Ascending aorta (tissue), 2 donors: ENCODE data around the gene AAK1. TPM values are rescaled to one million over a fixed set of nuclear protein-coding genes. Genes with fewer than 3 reads are reported as not detected.

Experiments used
- DNase-seq, 2 donors: peaks; one replicate each; pipeline ENCODE4 v3.0.0-alpha.2; 2019; ENCODE audit warnings: low spot score in 2 of 2
- H3K27ac ChIP-seq, 2 donors: fragments of 200-600 bp; sonication (generic); one replicate each; pipeline ENCODE4 v1.5.1; 2016 to 2017; ENCODE audit warnings: mild to moderate bottlenecking in 1 of 2
- H3K27me3 ChIP-seq: fragments of 200-600 bp; sonication (generic); one replicate; pipeline ENCODE4 v1.5.1; 2017
- H3K36me3 ChIP-seq, 2 donors: fragments of 200-600 bp; sonication (generic); one replicate each; pipeline ENCODE4 v1.5.1; 2016
- H3K4me1 ChIP-seq, 2 donors: fragments of 200-600 bp; sonication (generic); one replicate each; pipeline ENCODE4 v1.5.1; 2016 to 2017; ENCODE audit warnings: mild to moderate bottlenecking in 1 of 2
- H3K4me3 ChIP-seq, 2 donors: fragments of 200-600 bp; sonication (generic); one replicate each; pipeline ENCODE4 v1.5.1; 2016 to 2017; ENCODE audit warnings: mild to moderate bottlenecking in 1 of 2
- H3K9me3 ChIP-seq, 2 donors: fragments of 200-600 bp; sonication (generic); one replicate each; pipeline ENCODE4 v1.5.1; 2016
- CTCF ChIP-seq, 3 experiments: fragments of 200-600 bp in 2 of 3; fragments of 450-650 bp in 1 of 3; sonication (generic) in 2 of 3; IDR thresholded peaks; one replicate each; pipeline ENCODE4 v1.5.1; 2016 to 2019; ENCODE audit warnings: antibody characterized with exemption in 3 of 3, mild to moderate bottlenecking in 1 of 3, moderate library complexity in 1 of 3
- intact Hi-C: fragments of 100-400 bp; cut with DNase I; formaldehyde crosslinking; loops from one replicate; pipeline ENCODE4 v1.15.1; 2023
- total RNA-seq: library from RNA; depleted of rRNA; stranded (reverse); fragments of >200 nt; gene quantifications from one replicate; pipeline ENCODE4 v1.1.0, GENCODE V29; 2016

The AAK1 gene
- total RNA-seq, 1 donor from 2014 or later = 53.4 TPM

DNA sequence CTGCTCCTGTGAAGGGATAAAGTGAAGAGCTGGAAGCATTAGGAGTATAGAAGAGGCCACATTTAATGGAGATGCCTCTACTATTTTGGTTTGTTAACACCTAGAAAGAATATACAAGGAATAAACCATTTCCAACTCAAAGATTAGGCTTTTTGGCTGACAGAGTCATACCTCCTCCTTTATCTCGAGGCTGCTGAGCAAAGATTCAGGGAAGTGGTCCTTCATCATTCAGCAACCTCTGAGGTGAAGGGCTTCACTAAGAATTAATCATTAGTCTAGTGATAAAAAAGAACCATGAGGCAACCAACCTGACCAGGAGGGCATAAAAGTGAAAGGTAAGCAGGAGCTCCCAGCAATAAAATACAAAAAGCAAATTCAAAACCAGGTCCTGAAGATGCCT lies 25.8 kb downstream of the AAK1 start:
- no peaks in the 10 kb centered on the region for H3K9me3 ChIP-seq
- no peak for TF ChIP-seq CTCF (IDR thresholded peaks at IDR 0.05)
- H3K27ac ChIP-seq = no peak overlapping the region
- intact Hi-C loops = no loop called here
- peaks cover 8 to 17% of the 10 kb centered on the region in 2 donors for H3K4me1 ChIP-seq
- no peak overlapping the region for H3K4me3 ChIP-seq
- H3K36me3 ChIP-seq = no peaks in the 10 kb centered on the region
- DNase-seq = no peak
- no peaks in the 10 kb centered on the region for H3K27me3 ChIP-seq

DNA sequence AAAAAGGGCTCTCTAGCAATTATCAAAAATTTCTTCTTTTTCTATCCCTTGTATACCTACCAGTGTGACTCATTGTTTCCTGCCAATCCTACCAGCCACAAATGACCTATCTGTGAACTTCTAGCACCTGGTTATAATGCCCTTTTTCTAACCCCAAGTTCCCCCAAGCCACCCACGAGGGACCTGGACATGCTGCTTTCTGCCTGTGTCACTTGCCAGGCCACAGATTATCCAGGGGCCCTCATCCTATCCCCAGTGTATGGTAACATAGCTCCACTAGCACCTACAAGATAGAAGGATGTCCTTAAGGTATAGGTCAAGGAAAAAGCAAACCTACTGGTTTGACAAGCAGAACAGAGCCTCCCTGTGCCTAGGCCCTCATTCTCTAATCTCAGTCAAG lies 26.8 kb downstream of the AAK1 start:
- TF ChIP-seq CTCF (IDR thresholded peaks at IDR 0.05) = no peak
- Histone ChIP-seq H3K4me1 (peaks cover 8 to 17% of the 10 kb centered on the region in 2 donors), H3K4me3 (no peak overlapping the region), H3K9me3 (no peaks in the 10 kb centered on the region), H3K27me3 (no peaks in the 10 kb centered on the region), H3K36me3 (no peaks in the 10 kb centered on the region), H3K27ac (no peak overlapping the region)
- intact Hi-C loops = no loop called here
- DNase-seq = no peak

GRCh38 chr2:69615969-69616368 lies 27.6 kb downstream of the AAK1 start:
- Histone ChIP-seq H3K4me3 (no peak overlapping the region), H3K27ac (no peak overlapping the region), H3K9me3 (no peaks in the 10 kb centered on the region), H3K36me3 (no peaks in the 10 kb centered on the region), H3K27me3 (no peaks in the 10 kb centered on the region), H3K4me1 (peaks cover 8 to 17% of the 10 kb centered on the region in 2 donors)
- intact Hi-C loops = no loop called here
- TF ChIP-seq CTCF (IDR thresholded peaks at IDR 0.05) = no peak
- no peak for DNase-seq

GRCh38 chr2:69615078-69615625 lies 28.4 kb downstream of the AAK1 start:
- intact Hi-C loops = no loop called here
- H3K27me3 ChIP-seq = no peaks in the 10 kb centered on the region

GRCh38 chr2:69612707-69613106 lies 30.8 kb downstream of the AAK1 start:
- TF ChIP-seq CTCF (IDR thresholded peaks at IDR 0.05) = no peak

More at GRCh38 chr2:69615078-69615625, 28.4 kb downstream of the AAK1 start:
- Histone ChIP-seq H3K9me3 (no peaks in the 10 kb centered on the region), H3K4me3 (no peak overlapping the region), H3K36me3 (no peaks in the 10 kb centered on the region), H3K4me1 (peaks cover 8 to 17% of the 10 kb centered on the region in 2 donors), H3K27ac (no peak overlapping the region)
- TF ChIP-seq CTCF (IDR thresholded peaks at IDR 0.05) = no peak
- no peak for DNase-seq

DNA sequence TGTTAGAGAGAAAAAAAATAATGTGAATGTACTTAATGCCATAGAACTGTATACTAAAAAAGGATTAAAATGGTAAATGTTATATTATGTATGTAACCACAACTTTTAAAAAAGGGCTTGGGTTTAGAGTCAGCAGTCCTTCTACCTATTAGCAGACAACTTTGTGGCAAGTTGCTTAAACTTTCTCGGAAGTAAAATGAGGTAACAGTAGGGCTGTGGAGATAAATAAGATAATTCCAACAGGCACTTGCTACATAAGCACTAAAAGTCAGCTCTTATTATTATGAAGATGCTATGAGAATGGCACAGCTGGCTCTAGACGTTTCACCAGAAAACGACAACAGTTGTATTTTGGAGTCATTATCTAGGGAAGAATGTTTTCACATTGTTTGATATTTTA lies 31.3 kb downstream of the AAK1 start:
- no peaks in the 10 kb centered on the region for H3K27me3 ChIP-seq
- H3K36me3 ChIP-seq = no peaks in the 10 kb centered on the region
- intact Hi-C loops = no loop called here
- DNase-seq = no peak
- no peak overlapping the region for H3K4me3 ChIP-seq
- no peaks in the 10 kb centered on the region for H3K9me3 ChIP-seq
- no peak for TF ChIP-seq CTCF (IDR thresholded peaks at IDR 0.05)
- peaks cover 0 to 3% of the 10 kb centered on the region in 2 donors for H3K4me1 ChIP-seq
- H3K27ac ChIP-seq = no peak overlapping the region

More at GRCh38 chr2:69612707-69613106, 30.8 kb downstream of the AAK1 start:
- DNase-seq = no peak
- Histone ChIP-seq H3K4me3 (no peak overlapping the region), H3K27me3 (no peaks in the 10 kb centered on the region), H3K9me3 (no peaks in the 10 kb centered on the region), H3K27ac (no peak overlapping the region), H3K4me1 (peaks cover 0 to 3% of the 10 kb centered on the region in 2 donors), H3K36me3 (no peaks in the 10 kb centered on the region)
- intact Hi-C loops = no loop called here
